HEK293 (cell line): Measurements from ENCODE around the gene PRRG3.

Source experiments
- CTCF ChIA-PET: fragments of 350-600 bp; formaldehyde crosslinking; extraction: SDS; loops from one replicate; lab custom pipeline; 2021; ENCODE audit warnings: antibody characterized with exemption; lab: Yijun Ruan, JAX
- POLR2A ChIA-PET: fragments of 300-600 bp; formaldehyde crosslinking; extraction: SDS; loops from one replicate; lab custom pipeline; 2020; ENCODE audit warnings: antibody characterized with exemption, inconsistent platforms; lab: Yijun Ruan, JAX
- H3K27ac ChIP-seq: fragments of 200-500 bp; sonication (Bioruptor generic); 2 replicates; pipeline ENCODE4 v1.5.1; 2014; ENCODE audit warnings: low read depth, low read length, control low read depth, inconsistent platforms; ENCODE audit errors: extremely low read depth
- H3K36me3 ChIP-seq, 2 experiments: fragments of 200-500 bp in 1 of 2; sonication (Bioruptor generic) in 1 of 2; 1 replicate in 1 of 2; 2 replicates in 1 of 2; pipeline ENCODE4 v1.5.1; 2014 to 2017; ENCODE audit warnings: inconsistent platforms in 2 of 2, low read length in 2 of 2; ENCODE audit not compliant: control insufficient read depth in 2 of 2, insufficient read depth in 1 of 2
- H3K4me1 ChIP-seq: fragments of 200-500 bp; sonication (Bioruptor generic); 2 replicates; pipeline ENCODE4 v1.5.1; 2014; ENCODE audit warnings: mild to moderate bottlenecking, low read length, inconsistent platforms; ENCODE audit not compliant: control insufficient read depth, insufficient read depth
- H3K4me3 ChIP-seq: 2 replicates; pipeline ENCODE4 v1.5.1; 2011; ENCODE audit warnings: low read depth, mild to moderate bottlenecking, control low read depth, low read length, moderate library complexity
- H3K9me3 ChIP-seq: fragments of 200-500 bp; sonication (Bioruptor generic); 2 replicates; pipeline ENCODE4 v1.5.1; 2014; ENCODE audit warnings: low read depth, low read length, inconsistent platforms; ENCODE audit not compliant: control insufficient read depth, insufficient read depth
- KLF16 ChIP-seq: fragments of 450-650 bp; formaldehyde crosslinking; IDR thresholded peaks from 2 replicates; pipeline ENCODE4 v1.5.1; 2017; ENCODE audit warnings: missing biosample characterization, missing genetic modification characterization
- SCRT1 ChIP-seq: fragments of 450-650 bp; formaldehyde crosslinking; IDR thresholded peaks from 2 replicates; pipeline ENCODE4 v1.5.1; 2016; ENCODE audit warnings: missing biosample characterization, missing genetic modification characterization, borderline replicate concordance
- ZBTB8A ChIP-seq: fragments of 450-650 bp; formaldehyde crosslinking; IDR thresholded peaks from 2 replicates; pipeline ENCODE4 v1.5.1; 2016; ENCODE audit warnings: missing biosample characterization, missing genetic modification characterization
- ZNF114 ChIP-seq: fragments of 450-650 bp; formaldehyde crosslinking; IDR thresholded peaks from 2 replicates; pipeline ENCODE4 v1.5.0; 2017; ENCODE audit warnings: missing biosample characterization, missing genetic modification characterization
- ZNF2 ChIP-seq: fragments of 450-650 bp; formaldehyde crosslinking; IDR thresholded peaks from 2 replicates; pipeline ENCODE4 v1.5.1; 2016; ENCODE audit warnings: missing biosample characterization, missing genetic modification characterization
- ZNF248 ChIP-seq: fragments of 450-650 bp; formaldehyde crosslinking; IDR thresholded peaks from 2 replicates; pipeline ENCODE4 v1.5.1; 2017; ENCODE audit warnings: missing biosample characterization, missing genetic modification characterization
- ZNF302 ChIP-seq: fragments of 450-650 bp; formaldehyde crosslinking; IDR thresholded peaks from 2 replicates; pipeline ENCODE4 v1.5.1; 2016; ENCODE audit warnings: missing biosample characterization, missing genetic modification characterization, low read depth
- ZNF324 ChIP-seq: fragments of 450-650 bp; formaldehyde crosslinking; IDR thresholded peaks from 2 replicates; pipeline ENCODE4 v1.5.1; 2016; ENCODE audit warnings: missing biosample characterization, missing genetic modification characterization
- ZNF391 ChIP-seq: fragments of 450-650 bp; formaldehyde crosslinking; IDR thresholded peaks from 2 replicates; pipeline ENCODE4 v1.5.1; 2016; ENCODE audit warnings: low read depth, missing biosample characterization, missing genetic modification characterization, borderline replicate concordance
- ZNF510 ChIP-seq: fragments of 450-650 bp; formaldehyde crosslinking; IDR thresholded peaks from 2 replicates; pipeline ENCODE4 v1.5.1; 2018; ENCODE audit warnings: mild to moderate bottlenecking, missing genetic modification characterization, missing biosample characterization; ENCODE audit not compliant: insufficient replicate concordance
- ZNF585B ChIP-seq: fragments of 450-650 bp; formaldehyde crosslinking; IDR thresholded peaks from 2 replicates; pipeline ENCODE4 v1.5.1; 2016; ENCODE audit warnings: missing biosample characterization, missing genetic modification characterization
- ZNF76 ChIP-seq: fragments of 450-650 bp; formaldehyde crosslinking; IDR thresholded peaks from 2 replicates; pipeline ENCODE4; 2016; ENCODE audit warnings: low read depth, missing biosample characterization, missing genetic modification characterization, borderline replicate concordance
- ZNF837 ChIP-seq: fragments of 450-650 bp; formaldehyde crosslinking; IDR thresholded peaks from 2 replicates; pipeline ENCODE4 v1.5.1; 2016; ENCODE audit warnings: missing biosample characterization, missing genetic modification characterization
- TF ChIP-seq, protein P1 (sequence below): fragments of 450-650 bp; formaldehyde crosslinking; IDR thresholded peaks from 2 replicates; pipeline ENCODE4 v1.5.1; 2016; ENCODE audit warnings: missing biosample characterization, missing genetic modification characterization
- TF ChIP-seq, protein P2 (sequence below): fragments of 450-650 bp; formaldehyde crosslinking; IDR thresholded peaks from 2 replicates; pipeline ENCODE4 v1.5.1; 2017; ENCODE audit warnings: missing biosample characterization, missing genetic modification characterization
- TF ChIP-seq, protein P3 (sequence below): fragments of 450-650 bp; formaldehyde crosslinking; conservative IDR thresholded peaks from 2 replicates; pipeline ENCODE4 v1.5.1; 2016; ENCODE audit warnings: low read depth, missing biosample characterization, missing genetic modification characterization
- TF ChIP-seq, protein P4 (sequence below): fragments of 450-650 bp; formaldehyde crosslinking; IDR thresholded peaks from 2 replicates; pipeline ENCODE4 v1.5.1; 2016; ENCODE audit warnings: missing biosample characterization, missing genetic modification characterization
- TF ChIP-seq, protein P5 (sequence below): fragments of 450-650 bp; formaldehyde crosslinking; IDR thresholded peaks from 2 replicates; pipeline ENCODE4 v1.5.1; 2016; ENCODE audit warnings: missing biosample characterization, missing genetic modification characterization
- TF ChIP-seq, protein P6 (sequence below): fragments of 450-650 bp; formaldehyde crosslinking; IDR thresholded peaks from 2 replicates; pipeline ENCODE4 v1.5.1; 2016; ENCODE audit warnings: missing biosample characterization, missing genetic modification characterization

PRRG3 gene

DNA sequence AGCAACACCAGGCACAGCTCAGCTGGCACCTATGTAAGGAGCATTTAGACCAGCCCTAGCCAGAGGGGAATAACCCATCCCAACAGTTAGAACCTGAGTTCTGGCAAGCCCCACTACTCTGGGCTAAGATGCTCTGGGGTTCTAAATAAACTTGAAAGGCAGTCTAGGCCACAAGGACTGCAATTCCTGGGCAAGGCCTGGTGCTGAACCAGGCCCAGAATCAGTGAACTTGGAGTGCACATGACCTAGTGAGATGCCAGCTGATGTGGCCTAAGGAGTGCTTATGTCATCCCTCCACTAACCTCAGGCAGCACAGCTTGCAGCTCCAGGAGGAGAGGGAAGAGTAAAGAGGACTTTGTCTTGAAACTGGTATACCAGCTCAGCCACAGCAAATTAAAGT lies 7.6 kb upstream of the PRRG3 start (continued):
- TF ChIP-seq, protein P1, sequence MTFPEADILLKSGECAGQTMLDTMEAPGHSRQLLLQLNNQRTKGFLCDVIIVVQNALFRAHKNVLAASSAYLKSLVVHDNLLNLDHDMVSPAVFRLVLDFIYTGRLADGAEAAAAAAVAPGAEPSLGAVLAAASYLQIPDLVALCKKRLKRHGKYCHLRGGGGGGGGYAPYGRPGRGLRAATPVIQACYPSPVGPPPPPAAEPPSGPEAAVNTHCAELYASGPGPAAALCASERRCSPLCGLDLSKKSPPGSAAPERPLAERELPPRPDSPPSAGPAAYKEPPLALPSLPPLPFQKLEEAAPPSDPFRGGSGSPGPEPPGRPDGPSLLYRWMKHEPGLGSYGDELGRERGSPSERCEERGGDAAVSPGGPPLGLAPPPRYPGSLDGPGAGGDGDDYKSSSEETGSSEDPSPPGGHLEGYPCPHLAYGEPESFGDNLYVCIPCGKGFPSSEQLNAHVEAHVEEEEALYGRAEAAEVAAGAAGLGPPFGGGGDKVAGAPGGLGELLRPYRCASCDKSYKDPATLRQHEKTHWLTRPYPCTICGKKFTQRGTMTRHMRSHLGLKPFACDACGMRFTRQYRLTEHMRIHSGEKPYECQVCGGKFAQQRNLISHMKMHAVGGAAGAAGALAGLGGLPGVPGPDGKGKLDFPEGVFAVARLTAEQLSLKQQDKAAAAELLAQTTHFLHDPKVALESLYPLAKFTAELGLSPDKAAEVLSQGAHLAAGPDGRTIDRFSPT (tag by site-specific recombination): no peak
- TF ChIP-seq ZNF837 (tag by site-specific recombination) (no peak), KLF16 (no peak)
- TF ChIP-seq, protein P2, sequence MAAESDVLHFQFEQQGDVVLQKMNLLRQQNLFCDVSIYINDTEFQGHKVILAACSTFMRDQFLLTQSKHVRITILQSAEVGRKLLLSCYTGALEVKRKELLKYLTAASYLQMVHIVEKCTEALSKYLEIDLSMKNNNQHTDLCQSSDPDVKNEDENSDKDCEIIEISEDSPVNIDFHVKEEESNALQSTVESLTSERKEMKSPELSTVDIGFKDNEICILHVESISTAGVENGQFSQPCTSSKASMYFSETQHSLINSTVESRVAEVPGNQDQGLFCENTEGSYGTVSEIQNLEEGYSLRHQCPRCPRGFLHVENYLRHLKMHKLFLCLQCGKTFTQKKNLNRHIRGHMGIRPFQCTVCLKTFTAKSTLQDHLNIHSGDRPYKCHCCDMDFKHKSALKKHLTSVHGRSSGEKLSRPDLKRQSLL (tag by site-specific recombination): no peak
- TF ChIP-seq, protein P3, sequence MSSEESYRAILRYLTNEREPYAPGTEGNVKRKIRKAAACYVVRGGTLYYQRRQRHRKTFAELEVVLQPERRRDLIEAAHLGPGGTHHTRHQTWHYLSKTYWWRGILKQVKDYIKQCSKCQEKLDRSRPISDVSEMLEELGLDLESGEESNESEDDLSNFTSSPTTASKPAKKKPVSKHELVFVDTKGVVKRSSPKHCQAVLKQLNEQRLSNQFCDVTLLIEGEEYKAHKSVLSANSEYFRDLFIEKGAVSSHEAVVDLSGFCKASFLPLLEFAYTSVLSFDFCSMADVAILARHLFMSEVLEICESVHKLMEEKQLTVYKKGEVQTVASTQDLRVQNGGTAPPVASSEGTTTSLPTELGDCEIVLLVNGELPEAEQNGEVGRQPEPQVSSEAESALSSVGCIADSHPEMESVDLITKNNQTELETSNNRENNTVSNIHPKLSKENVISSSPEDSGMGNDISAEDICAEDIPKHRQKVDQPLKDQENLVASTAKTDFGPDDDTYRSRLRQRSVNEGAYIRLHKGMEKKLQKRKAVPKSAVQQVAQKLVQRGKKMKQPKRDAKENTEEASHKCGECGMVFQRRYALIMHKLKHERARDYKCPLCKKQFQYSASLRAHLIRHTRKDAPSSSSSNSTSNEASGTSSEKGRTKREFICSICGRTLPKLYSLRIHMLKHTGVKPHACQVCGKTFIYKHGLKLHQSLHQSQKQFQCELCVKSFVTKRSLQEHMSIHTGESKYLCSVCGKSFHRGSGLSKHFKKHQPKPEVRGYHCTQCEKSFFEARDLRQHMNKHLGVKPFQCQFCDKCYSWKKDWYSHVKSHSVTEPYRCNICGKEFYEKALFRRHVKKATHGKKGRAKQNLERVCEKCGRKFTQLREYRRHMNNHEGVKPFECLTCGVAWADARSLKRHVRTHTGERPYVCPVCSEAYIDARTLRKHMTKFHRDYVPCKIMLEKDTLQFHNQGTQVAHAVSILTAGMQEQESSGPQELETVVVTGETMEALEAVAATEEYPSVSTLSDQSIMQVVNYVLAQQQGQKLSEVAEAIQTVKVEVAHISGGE (tag by site-specific recombination): no peak

DNA sequence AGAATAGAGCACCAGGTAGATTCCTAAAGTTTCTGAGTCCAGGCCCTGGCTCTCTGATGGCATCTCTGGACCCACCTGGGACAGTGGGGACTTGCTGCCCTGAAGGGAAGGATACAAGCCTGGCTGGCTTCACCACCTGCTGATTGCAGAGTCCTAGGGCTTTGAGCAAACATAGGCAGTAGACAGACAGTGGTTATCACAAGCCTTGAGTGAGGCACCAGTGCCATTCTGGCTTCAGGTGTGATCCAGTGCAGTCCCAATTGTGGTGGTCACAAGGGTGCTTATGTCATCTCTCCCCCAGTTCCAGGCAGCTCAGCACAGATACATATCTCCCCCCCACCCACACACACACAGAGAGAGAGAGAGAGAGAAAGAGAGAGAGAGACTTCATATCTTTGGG lies 6.6 kb upstream of the PRRG3 start:
- H3K36me3 ChIP-seq: no peaks in the 10 kb centered on the region
- no peak overlapping the region for H3K27ac ChIP-seq
- H3K9me3 ChIP-seq: no peaks in the 10 kb centered on the region
- CTCF ChIA-PET: no interaction called here
- no peak overlapping the region for H3K4me3 ChIP-seq
- POLR2A ChIA-PET: no interaction called here
- no peaks in the 10 kb centered on the region for H3K4me1 ChIP-seq
- TF ChIP-seq, protein P3 (tag by site-specific recombination): no peak
- TF ChIP-seq, protein P4, sequence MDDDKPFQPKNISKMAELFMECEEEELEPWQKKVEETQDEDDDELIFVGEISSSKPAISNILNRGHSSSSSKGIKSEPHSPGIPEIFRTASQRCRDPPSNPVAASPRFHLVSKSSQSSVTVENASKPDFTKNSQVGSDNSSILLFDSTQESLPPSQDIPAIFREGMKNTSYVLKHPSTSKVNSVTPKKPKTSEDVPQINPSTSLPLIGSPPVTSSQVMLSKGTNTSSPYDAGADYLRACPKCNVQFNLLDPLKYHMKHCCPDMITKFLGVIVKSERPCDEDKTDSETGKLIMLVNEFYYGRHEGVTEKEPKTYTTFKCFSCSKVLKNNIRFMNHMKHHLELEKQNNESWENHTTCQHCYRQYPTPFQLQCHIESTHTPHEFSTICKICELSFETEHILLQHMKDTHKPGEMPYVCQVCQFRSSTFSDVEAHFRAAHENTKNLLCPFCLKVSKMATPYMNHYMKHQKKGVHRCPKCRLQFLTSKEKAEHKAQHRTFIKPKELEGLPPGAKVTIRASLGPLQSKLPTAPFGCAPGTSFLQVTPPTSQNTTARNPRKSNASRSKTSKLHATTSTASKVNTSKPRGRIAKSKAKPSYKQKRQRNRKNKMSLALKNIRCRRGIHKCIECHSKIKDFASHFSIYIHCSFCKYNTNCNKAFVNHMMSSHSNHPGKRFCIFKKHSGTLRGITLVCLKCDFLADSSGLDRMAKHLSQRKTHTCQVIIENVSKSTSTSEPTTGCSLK (tag by site-specific recombination): no peak
- no peak for TF ChIP-seq ZNF510 (tag by site-specific recombination)
- no peak for TF ChIP-seq SCRT1 (tag by site-specific recombination)
- no peak for TF ChIP-seq ZNF248 (tag by site-specific recombination)
- TF ChIP-seq ZNF76 (tag by site-specific recombination): no peak
- no peak for TF ChIP-seq ZNF2
- TF ChIP-seq ZNF302 (tag by site-specific recombination): no peak
- TF ChIP-seq ZNF114 (tag by site-specific recombination): no peak
- no peak for TF ChIP-seq ZNF324
- TF ChIP-seq ZNF391 (tag by site-specific recombination): no peak
- no peak for TF ChIP-seq ZNF585B
- TF ChIP-seq ZBTB8A (tag by site-specific recombination): no peak
- TF ChIP-seq, protein P5, sequence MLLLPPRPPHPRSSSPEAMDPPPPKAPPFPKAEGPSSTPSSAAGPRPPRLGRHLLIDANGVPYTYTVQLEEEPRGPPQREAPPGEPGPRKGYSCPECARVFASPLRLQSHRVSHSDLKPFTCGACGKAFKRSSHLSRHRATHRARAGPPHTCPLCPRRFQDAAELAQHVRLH (tag by site-specific recombination): no peak
- TF ChIP-seq, protein P6, sequence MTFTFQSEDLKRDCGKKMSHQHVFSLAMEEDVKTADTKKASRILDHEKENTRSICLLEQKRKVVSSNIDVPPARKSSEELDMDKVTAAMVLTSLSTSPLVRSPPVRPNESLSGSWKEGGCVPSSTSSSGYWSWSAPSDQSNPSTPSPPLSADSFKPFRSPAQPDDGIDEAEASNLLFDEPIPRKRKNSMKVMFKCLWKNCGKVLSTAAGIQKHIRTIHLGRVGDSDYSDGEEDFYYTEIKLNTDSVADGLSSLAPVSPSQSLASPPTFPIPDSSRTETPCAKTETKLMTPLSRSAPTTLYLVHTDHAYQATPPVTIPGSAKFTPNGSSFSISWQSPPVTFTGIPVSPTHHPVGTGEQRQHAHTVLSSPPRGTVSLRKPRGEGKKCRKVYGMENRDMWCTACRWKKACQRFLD (tag by site-specific recombination): no peak
